Stimulated activated CD4-positive, alpha-beta T cell treated with anti-CD3 and anti-CD28 coated beads, Interleukin-2, amount 100 ng/mL, for 4 hours (primary cell): ENCODE data around the gene C1orf21.

Experiments used
- DNase-seq: peaks from one replicate; pipeline ENCODE4 v3.0.0-alpha.2; 2020; ENCODE audit warnings: low read depth

The C1orf21 gene

DNA sequence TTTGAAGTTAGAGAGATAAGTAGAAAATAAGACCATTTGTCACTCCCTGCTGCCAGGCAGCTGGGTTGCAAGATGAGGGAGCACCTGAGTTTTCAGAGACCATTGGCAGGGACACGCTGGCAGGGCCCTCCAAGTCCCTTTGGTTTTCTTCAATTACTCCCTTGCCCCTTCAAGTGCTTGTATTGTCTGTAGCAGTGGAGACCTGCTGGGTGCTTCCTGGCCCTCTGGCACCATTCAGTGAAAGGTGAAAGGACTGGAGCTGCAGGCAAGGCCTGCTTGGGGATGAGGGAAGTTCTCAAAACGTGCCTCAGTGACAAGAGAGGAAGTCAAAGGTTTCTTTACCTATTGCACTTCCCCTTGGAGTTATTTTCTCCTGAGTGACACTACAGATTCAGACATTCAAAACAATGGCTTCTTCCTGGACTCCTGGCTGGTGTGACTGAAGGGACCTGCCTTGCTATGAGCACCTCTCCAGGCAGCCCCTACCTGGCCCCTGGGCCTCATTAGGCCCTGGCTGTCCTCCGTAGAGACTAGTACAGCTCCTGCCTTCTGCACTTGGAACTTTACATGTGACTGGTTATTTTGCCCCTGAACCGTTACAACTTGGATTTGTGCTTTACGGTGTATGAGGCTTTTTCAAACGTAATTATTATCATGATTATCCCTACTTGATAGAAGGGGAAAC, 100.1 kb downstream of the C1orf21 start:
- DNase-seq = no peak

DNA sequence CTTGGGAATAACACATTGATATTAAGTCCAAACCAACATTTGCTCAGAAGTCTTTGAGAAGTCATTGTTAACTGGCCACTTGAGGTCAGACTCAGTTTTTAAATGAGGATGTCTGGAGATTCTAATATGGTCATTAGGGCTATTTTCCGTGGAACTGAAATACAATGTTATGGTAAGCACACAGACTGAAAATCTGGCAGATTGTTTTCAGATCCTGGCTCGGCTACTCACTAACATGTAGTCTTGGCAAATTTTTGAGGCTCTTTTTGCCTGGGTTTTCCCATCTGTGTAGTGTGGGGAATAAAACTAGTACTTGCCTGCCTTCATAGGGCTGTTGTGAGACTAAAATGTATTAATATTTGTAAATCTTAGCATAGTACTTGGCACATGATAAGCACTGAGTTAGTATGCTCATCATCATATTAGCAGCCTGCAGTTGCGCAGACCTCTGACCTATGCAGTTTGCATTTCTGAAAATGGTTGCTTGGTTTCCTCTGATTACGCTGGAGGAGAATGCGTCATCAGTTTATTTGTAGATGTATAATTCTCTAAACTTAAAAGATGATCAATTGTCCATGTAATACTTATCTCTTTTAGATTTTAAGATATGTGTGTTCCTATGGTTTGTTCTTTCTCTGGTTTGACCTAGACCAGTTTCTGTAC, 100.8 kb downstream of the C1orf21 start:
- DNase-seq = no peak

DNA sequence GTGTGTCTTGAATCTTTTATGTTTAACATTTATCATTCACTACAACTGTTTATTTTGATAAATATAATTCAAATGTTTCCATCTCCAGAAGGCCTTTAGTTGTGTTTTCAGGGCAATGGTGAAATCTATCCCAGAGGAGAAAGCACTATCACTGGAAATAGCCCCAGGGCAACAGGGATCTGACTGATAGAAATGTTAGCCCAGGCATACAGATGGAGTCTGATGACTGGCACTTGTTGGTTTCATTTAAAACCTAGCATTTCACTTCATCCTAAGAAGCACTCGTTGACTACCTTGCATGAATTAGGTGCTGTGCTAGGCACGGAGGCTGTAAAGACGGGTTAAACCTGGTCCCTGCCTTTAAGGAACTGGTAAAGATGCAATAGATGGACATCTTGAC, 103.1 kb downstream of the C1orf21 start:
- no peak for DNase-seq

DNA sequence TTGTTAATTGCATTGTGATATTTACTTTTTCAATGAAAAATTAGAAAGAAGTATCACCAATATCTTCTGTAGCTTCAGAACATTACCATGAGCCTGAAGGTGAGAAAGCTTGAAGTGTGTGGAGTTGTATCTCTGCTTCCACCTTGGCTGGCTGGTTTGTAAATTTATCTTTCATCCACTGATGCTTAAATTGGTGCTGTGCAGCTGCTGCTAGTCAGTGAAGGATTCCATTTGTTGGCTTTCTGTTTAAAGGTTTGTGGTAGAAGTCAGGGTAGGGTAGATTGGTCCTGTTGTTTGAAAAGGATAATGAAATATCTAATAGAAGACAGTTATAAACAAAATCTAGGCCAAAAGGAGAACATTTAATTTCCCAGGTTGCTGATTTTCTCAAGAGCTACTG, 105.7 kb downstream of the C1orf21 start:
- no peak for DNase-seq

GRCh38 chr1:184493987-184494388, 107.2 kb downstream of the C1orf21 start:
- DNase-seq = no peak

DNA sequence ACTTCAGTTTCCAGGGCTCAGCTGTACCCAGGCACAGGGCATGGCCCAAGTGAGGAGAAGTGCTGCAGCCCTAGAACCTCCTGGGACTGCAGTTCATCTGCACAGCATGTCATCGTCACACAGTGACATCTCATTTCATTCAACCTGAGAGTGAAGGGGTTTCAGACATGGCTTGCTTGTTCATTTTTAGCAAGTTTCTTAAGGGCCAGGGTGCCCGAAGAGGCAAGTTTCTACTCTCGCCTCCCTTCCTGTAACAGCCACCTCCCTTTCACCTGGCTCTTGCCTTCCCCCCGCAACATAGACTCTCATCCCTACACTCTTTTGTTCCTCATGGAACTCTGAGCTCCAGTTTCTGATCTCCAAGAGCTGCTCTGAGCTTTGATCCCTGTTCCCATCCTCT, 108.1 kb downstream of the C1orf21 start:
- no peak for DNase-seq

- DNase-seq = no peak
These were observed 111.3 kb downstream of the C1orf21 start for GRCh38 chr1:184497959-184498723.

- no peak for DNase-seq
These were observed 112.8 kb downstream of the C1orf21 start for GRCh38 chr1:184499616-184500015.

GRCh38 chr1:184502161-184502560, 115.3 kb downstream of the C1orf21 start:
- DNase-seq = no peak

- no peak for DNase-seq
These were observed 116.5 kb downstream of the C1orf21 start for GRCh38 chr1:184503221-184503749.

DNA sequence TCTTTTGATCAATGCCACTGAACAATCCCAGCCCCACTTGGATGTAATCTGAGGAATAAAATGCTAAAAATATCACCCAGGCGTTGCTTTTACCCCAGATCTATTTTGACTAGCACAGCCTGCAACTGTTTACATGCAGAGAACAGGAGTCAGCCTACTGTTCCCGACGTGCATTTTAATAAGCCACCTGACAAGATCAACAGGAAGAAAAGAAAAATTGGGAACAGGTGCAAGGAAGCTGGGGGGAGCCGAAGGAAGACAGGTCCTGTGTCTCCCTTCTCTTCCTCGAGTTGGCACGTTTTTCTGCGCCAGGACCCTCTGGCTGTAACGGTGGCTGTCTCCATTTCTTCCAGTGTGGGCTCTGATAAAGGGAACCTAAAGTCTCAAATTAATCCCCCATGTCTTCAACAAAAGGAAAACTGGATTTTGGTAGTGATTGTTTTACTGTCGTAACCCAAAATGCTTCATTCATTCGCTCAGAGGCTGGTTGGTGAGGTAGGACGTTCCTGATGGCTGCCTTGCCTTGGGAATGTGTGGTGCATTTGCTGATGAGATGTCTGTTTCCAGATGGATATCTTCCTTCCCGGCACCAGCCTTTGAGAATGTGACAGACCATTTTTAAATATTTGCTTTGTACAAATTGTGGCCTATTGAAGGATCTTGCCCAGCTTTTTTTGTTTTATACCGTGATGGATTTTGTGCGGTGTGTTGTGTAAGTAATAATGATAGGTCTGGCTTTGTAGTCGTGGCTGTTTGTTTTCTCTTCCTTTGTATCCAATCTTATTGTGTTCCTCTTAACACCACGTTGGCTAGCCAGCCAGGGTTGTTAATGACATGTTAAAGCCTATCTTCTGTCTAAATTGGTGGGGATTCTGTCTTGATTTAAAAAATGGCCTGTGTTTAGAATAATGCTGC, 117.5 kb downstream of the C1orf21 start:
- DNase-seq = no peak

- DNase-seq = no peak
These were observed 118.1 kb downstream of the C1orf21 start for GRCh38 chr1:184504955-184505338.

DNA sequence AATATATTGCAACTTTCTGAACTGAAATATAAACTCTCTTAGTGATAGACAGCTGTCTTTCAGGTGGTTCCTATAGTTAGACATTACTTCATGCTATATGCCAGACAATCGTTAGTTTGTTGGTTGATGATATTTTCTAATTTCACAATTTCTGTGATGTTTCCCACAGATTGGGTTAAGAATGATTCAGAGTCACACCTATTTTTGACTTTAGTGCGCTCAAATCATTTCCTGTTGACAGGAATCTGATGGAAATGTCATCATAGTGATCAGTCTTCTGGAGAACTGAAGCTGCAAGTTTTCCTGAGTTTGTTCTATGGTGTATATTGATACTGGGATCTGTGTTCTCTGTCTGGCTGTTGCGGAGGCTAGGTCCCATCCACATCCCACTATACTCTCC, 119.7 kb downstream of the C1orf21 start:
- DNase-seq = no peak

DNA sequence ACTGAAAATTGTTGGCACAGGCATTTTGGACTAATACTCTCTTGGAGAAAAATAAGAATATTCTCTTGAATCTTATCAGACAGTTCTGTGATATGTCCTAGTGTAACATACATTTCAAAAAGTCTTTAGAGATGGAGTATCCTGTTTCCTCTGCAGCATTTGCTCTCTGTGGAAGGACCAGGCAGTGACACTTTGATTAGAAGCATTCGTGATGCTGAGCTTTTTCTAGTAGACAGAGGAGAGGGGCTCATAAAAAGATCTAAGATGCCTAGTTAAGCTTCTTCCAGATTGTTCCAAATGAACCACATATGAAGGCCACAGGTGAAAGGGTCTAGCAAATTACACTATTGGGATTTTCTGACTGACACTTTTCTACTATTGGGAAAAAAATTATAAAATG, 120.3 kb downstream of the C1orf21 start:
- DNase-seq = no peak

GRCh38 chr1:184507604-184508280, 120.9 kb downstream of the C1orf21 start:
- DNase-seq = no peak

DNA sequence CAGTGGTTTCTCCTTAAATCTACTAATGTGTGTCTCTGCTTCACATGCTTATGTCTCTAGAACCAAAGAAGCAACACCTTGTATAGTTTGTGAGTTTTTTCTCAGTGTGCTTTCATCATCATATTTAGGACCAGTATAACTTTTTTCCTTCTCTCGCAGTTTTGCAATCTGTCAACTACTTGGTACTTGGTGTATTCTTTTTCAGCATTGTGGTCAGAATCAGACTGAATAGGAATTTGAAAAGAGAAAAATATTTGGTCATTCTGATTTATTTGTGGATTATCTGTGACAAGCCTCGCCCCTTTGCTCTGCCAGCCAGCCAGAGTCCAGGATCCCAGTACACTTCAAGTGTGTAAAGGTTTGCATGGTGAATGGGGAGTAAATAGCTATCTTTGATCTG, 122.3 kb downstream of the C1orf21 start:
- no peak for DNase-seq

GRCh38 chr1:184510110-184510509, 123.3 kb downstream of the C1orf21 start:
- no peak for DNase-seq

DNA sequence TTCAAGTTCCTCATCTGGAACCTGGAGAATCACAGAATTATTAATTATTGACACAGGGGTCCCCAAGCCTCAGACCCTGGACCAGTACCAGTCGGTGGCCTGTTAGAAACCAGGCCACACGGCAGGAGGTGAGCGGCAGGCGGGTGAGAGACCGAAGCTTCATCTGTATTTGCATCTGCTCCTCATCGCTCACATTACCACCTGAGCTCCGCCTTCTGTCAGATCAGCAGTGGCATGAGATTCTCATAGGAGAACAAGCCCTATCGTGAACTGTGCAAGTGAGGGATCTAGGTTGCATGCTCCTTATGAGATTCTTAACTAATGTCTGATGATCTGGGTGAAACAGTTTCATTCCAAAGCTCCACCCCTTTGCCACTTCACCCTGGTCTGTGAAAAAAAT, 125.9 kb downstream of the C1orf21 start:
- DNase-seq = no peak

DNA sequence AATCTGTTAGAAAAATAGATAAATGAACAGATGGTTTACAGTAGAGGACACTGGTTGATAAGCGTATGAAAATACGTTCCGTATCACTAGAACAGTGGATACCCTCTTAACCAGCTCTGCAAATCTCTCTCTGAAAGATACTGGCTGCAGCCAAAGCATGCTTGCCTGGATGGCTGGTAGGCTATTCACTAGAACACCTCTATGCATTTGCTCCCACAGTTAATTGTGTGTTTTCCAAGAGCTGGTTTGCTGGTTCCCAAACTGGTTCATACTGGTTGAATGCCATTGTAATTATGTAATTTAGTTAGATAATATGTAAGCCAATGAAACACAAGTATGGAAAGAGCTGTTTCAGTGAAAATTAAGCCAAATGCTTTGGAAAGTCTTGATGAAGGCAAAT, 126.6 kb downstream of the C1orf21 start:
- DNase-seq = no peak

DNA sequence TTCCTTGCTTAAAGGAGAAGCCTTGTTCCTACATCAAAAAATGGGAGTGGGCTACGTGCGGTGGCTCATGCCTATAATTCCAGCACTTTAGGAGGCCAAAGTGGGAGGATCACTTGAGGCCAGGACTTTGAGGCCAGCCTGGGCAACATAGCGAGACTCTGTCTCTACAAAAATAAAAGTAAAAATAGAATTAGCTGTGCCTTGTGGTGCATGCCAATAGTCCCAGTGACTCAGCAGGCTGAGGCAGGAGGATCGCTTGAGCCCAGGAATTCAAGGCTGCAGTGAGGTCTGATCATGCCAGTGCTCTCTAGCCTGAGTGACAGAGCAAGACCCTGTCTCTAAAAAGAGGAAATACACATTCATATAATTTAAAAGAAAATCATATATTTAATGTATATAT, 127.1 kb downstream of the C1orf21 start:
- no peak for DNase-seq

DNA sequence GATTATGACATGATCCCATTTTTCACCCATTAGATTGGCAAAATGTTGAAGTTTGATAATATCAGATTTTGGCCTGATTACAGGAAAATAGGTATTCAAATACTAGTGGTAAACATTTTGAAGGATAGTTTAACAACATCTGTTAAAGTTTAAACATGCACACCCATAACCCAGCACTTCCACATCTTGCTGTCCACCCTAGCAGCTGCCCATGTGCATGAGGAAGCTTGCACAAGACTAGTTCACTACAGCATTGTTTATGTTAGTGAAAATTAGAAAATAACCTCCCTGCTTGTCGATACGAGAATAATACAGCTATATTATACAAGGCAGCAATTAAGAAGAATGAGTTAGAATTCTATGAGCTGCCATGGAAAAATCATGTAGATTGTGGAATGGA, 127.6 kb downstream of the C1orf21 start:
- no peak for DNase-seq
